AG04449 (cell line): ENCODE data around the gene KCNMA1.

Experiments
- CTCF ChIA-PET: fragments of 350-600 bp; formaldehyde crosslinking; extraction: SDS; loops from one replicate; lab custom pipeline; 2021; ENCODE audit warnings: antibody characterized with exemption; lab: Yijun Ruan, JAX
- POLR2A ChIA-PET: fragments of 400-600, 350-600 bp; formaldehyde crosslinking; extraction: SDS; loops from one replicate; lab custom pipeline; 2020; ENCODE audit warnings: antibody characterized with exemption, inconsistent platforms; lab: Yijun Ruan, JAX
- DNase-seq: peaks from one replicate; pipeline ENCODE4 v3.0.0-alpha.2; 2010; ENCODE audit warnings: low read depth, low spot score
- H3K4me3 ChIP-seq: 2 replicates; pipeline ENCODE4 v1.5.1; 2011; ENCODE audit warnings: low read depth, mild to moderate bottlenecking, control low read depth, low read length
- CTCF ChIP-seq: IDR thresholded peaks from one replicate; pipeline ENCODE4 v1.5.1; 2011; ENCODE audit warnings: mild to moderate bottlenecking, moderate library complexity, low read length, control low read depth, inconsistent platforms; ENCODE audit not compliant: insufficient read depth; ENCODE audit errors: missing control alignments

The KCNMA1 gene

DNA sequence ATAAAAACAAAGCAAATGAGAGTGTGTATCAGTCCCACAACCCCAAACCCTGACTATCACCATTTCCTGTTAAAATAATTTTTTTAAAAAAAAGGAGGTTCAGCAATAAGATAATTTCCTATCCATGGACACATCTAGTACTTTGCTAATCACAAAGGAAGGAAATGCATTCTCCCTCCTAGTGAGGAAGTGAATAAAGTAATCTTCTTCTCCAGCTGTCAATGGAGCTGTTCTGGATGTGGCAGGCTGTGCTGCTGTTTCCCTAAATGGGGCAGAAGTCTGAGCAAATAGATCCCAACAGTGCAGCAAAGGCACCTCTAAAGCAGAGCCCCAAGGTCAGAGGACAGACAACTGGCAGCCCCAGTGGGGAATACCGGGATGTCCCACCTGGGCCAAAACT, 540.0 kb downstream of the KCNMA1 start:
- CTCF ChIA-PET, result no interaction called here

DNA sequence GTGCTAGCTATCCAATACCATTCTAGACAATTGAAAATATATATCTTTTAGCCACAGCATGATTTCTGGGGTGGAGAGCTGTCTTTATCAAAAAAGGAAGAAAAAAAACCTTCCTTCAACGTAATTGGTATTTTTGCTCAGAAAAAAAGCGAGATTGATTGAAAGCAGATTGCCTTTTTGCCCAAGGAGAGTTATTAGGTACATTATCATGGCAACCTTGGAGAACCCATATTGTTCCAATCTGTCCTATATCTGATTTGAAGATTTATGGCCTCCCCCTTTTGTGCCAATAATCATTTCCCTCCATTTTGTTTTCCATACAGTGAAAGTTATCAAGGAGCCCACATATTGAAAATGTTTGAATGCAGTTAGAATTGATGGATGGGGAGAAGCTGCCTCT, 544.5 kb downstream of the KCNMA1 start:
- DNase-seq, result no peak
- ChIA-PET POLR2A (no interaction called here), CTCF (no interaction called here)
- H3K4me3 ChIP-seq, result no peak overlapping the region
- TF ChIP-seq CTCF, result no peak

More for the DNA sequence above, 540.0 kb downstream of the KCNMA1 start:
- H3K4me3 ChIP-seq, result no peak overlapping the region
- TF ChIP-seq CTCF, result no peak
- no peak for DNase-seq
- POLR2A ChIA-PET, result no interaction called here

DNA sequence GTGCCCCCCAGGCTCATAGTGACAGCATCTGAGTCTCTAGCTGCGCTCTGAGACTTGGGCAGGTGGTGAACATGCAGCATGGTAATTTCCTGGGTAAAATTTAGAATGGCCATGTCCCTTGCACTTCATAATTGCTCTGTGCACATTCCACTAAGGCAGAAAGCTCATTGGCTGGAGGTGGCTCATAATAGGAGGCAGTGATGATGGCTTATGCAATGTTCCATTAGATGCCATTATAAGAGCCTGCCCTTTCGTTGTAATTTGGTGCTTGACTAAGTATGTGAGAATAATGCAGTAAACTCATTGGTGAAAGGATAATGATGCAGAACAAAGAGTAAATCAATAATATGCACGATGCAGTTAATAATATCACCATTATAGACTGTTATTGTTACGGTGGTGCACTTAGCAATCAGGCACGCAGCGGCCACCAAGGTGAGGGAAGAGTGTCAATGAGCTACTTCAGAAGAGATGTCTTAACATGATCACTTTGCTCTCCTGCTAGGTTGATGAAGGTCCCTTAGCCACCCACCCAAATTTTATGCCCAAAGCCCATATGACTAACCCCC, 545.9 kb downstream of the KCNMA1 start:
- CTCF ChIA-PET, result no interaction called here
- POLR2A ChIA-PET, result no interaction called here
- H3K4me3 ChIP-seq, result no peak overlapping the region
- DNase-seq, result no peak
- TF ChIP-seq CTCF, result no peak

- POLR2A ChIA-PET, result no interaction called here
- DNase-seq, result no peak
- no peak overlapping the region for H3K4me3 ChIP-seq
These were observed 546.9 kb downstream of the KCNMA1 start for GRCh38 chr10:77090381-77091356.

GRCh38 chr10:77087366-77087765, 550.2 kb downstream of the KCNMA1 start:
- CTCF ChIA-PET, result no interaction called here

More at GRCh38 chr10:77090381-77091356, 546.9 kb downstream of the KCNMA1 start:
- no peak for TF ChIP-seq CTCF
- CTCF ChIA-PET, result no interaction called here

More at GRCh38 chr10:77087366-77087765, 550.2 kb downstream of the KCNMA1 start:
- POLR2A ChIA-PET, result no interaction called here
- no peak for TF ChIP-seq CTCF
- DNase-seq, result no peak
- H3K4me3 ChIP-seq, result no peak overlapping the region
